Myocyte (in vitro differentiated cells): ENCODE measurements around the gene EIF2B2. TPM values are rescaled to one million over a fixed set of nuclear protein-coding genes. Genes with fewer than 3 reads are reported as not detected.
A peak's percentile ranks its signal among the peaks of the same experiment; 100 is the strongest.
"Not testable (repeated sequence)": the region's sequence is repeated elsewhere in the genome, so short reads cannot be mapped to it uniquely, and the experiment has no call there.

Experiments used
- DNase-seq: peaks from one replicate; pipeline ENCODE4 v3.0.0-alpha.2; 2012; ENCODE audit warnings: low read depth
- total RNA-seq: library from RNA; depleted of rRNA; stranded (reverse); fragments of >200 nt; gene quantifications from 2 replicates; pipeline ENCODE4 v1.2.3, GENCODE V29; 2014

EIF2B2 gene
- total RNA-seq, 1 donor from 2014 or later = 65.1 TPM

DNA sequence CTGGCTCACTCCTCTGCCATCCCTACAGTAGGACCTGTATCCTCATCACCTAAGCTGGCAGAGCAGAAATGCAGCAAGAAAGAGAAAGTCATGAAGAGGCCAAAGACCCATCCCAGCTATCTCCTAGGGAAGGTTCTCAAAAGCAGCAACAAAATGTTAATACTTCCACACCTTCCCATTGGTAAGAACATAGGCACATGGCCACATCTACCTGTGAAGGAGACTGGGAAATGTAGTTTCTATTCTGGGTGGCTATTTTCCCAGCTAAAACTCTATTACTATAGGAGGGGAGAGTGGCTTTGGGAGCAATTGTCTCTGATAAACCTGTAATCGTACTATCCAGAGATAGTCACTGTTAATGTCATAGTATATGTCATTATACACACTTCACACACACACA is 13.7 kb upstream of the EIF2B2 start:
- DNase-seq = no peak

DNA sequence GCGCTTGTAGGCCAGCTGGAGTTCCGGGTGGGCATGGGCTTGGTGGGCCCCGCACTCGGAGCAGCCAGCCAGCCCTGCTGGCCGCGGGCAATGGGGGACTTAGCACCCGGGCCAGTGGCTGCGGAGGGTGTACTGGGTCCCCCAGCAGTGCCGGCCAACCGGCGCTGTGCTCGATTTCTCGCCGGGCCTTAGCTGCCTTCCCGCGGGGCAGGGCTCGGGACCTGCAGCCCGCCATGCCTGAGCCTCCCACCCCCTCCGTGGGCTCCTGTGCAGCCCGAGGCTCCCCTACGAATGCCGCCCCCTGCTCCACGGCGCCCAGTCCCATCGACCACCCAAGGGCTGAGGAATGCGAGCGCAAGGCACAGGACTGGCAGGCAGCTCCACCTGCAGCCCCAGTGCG is 8.5 kb upstream of the EIF2B2 start:
- not testable (repeated sequence) for DNase-seq

DNA sequence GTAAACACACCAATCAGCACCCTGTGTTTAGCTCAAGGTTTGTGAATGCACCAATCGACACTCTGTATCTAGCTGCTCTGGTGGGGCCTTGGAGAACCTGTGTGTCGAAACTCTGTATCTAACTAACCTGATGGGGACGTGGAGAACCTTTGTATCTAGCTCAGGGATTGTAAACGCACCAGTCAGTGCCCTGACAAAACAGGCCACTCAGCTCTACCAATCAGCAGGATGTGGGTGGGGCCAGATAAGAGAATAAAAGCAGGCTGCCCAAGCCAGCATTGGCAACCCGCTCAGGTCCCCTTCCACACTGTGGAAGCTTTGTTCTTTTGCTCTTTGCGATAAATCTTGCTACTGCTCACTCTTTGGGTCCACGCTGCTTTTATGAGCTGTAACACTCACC is 6.9 kb upstream of the EIF2B2 start:
- not testable (repeated sequence) for DNase-seq

- DNase-seq = no peak
These were observed 1.5 kb upstream of the EIF2B2 start for GRCh38 chr14:75001261-75001660.

GRCh38 chr14:75001899-75002298 is 822 bp upstream of the EIF2B2 start:
- no peak for DNase-seq

DNA sequence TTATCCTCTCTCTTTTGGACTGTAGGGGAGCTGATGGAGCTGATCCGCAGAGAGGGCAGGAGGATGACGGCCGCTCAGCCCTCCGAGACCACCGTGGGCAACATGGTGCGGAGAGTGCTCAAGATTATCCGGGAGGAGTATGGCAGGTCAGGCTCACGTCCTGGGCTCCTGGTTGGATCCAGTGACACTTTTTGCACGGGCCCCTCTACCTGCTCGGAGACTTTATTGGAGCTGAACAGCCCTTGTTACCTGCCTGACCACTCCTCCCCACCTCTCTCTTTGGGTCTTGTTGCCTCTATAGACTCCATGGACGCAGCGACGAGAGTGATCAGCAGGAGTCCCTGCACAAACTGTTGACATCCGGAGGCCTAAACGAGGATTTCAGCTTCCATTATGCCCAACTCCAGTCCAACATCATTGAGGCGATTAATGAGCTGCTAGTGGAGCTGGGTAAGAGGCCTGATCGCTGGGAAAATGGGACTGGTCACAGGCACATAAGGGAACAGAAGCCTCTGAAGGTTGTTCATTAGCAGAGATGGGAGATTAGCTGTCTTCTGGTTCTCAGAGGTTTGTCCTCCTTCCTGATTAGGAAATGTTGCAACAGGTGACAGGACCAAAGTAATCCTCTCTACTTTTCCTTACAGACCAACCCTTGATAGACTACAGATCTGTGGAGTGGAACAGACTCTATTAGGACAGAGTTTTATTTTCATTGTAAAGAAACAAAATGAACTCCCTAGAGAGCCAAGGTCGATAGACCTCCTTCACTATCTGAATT is 718 bp downstream of the EIF2B2 start:
- DNase-seq = no peak

GRCh38 chr14:75005357-75005756 is 2.6 kb downstream of the EIF2B2 start:
- DNase-seq = no peak

DNA sequence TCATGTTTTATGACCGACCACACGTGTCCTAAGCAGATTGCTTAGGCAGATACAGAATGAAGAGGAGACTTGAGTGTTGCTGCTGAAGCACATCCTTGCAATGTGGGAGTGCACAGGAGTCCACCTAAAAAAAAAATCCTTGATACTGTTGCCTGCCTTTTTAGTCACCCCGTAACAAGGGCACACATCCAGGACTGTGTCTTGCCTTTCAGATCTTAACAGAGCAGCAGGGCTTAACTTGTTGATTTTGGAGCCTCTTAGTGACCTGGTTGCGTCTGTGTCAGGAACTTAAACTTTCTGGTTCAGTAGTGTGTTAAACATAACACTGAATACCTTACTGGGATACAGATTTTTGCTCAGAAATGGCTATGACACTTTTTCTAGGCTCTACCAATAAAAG is 6.5 kb downstream of the EIF2B2 start:
- no peak for DNase-seq

- DNase-seq = no peak
These were observed 7.9 kb downstream of the EIF2B2 start for GRCh38 chr14:75010472-75011093.

DNA sequence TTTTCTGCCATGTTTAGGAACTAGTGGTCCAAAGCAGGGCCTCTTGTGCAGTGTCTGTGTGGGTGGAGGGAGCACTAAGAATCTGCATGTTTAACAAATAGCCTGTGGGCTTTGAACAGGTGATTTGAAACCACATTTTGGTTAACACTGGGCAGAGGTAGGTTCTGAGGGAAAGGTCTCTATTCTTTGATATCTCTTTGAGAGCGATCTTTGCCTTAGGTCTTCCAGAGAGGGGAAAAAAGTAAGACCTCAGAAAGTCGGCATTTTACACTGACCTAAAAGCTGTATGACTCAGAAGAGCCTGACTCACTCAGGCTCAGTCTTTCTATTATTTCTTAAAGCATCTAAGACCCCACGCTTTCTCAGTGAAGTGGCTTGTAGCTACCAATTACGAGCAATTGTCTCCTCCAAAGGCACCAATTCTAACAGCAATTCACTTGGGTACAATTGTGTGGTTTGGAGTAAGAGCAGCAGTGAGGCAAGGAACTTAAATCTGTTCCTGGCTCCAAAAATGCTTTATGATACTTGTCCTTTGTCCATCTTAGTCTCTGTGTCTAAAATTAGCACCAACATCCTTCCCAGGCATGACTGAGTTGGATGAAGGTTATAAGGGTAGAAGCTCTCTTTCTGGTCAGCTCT is 8.8 kb downstream of the EIF2B2 start:
- DNase-seq = peak; percentile 59

GRCh38 chr14:75013290-75013689 is 10.6 kb downstream of the EIF2B2 start:
- no peak for DNase-seq

DNA sequence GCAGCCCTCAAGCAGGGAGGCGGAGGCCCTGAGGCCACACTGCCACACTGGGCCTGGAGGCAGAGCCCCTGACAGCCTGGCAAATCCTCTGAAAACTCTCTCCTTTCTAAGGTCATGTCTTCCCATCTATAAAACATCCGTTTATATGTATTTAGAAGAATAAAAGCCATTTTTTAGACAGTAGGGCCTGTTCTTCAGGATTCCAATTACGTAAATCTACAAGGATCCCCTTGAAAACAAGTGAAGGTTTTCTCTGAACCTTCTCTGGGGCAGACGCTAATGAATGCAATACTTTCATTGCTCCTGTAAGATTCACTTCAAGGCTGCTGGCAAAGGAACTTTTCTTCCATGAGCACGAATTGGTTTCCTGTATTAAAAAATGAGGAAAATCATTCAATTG is 12.8 kb downstream of the EIF2B2 start:
- no peak for DNase-seq

GRCh38 chr14:75016815-75017214 is 14.1 kb downstream of the EIF2B2 start:
- no peak for DNase-seq

DNA sequence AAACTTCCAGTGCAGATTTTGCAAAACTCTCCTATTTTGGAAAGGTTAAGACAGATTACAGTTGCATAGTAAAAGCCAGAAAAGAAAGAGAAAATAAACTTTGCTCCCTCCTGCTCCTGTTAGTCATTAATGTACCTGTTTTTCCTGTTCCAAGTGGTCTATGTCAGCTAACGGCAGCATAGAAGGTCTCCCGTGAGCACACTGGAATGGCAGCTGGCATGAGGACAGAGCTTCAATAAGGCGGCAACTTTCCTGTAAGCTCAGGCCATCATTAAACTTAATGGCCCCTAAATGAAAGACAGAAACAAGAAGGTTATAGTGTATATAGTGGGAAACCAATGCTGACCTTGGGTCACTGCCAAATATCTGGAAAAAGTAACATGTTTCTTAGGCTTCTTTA is 16.0 kb downstream of the EIF2B2 start:
- DNase-seq = no peak

GRCh38 chr14:75022655-75023054 is 19.9 kb downstream of the EIF2B2 start:
- peak; percentile 23 for DNase-seq

DNA sequence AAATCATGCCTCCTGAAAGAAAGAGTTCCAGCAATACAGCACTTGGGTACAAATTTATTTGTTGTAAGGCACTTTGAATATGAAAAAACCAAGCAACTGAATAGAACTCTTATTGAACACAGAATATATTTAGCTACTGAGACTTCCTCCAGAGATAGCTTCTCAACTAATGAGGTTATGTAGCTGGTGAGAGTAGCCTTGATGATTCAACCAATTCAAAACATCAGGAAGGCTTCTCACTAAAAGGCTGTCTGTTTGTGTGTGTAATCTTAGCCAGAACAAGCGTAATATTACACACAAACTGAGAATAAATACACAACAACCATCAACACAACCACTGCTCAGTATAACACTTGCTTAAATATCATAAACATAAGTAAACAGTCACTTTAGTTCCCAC is 20.4 kb downstream of the EIF2B2 start:
- peak; percentile 28 for DNase-seq

GRCh38 chr14:75025082-75025481 is 22.4 kb downstream of the EIF2B2 start:
- DNase-seq = no peak

GRCh38 chr14:75025876-75026275 is 23.2 kb downstream of the EIF2B2 start:
- peak; percentile 87 for DNase-seq

DNA sequence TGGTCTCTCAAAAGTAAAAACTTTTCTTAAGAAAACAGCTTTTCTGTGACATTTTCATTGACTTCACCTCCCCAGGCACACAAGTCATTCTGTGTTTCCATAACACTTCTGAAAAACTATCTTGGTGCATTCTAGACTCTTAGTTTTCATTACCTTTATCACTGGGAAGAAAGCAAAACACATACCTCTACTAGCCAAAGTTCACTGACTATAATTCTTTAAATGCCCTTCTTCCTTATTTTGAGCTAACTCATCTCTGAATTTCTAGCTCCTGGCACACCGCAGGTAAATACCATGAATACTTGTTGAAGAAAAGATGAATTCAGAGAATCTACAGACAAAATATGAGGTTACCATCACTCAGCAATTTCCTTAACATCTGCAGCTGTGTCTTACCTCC is 27.4 kb downstream of the EIF2B2 start:
- no peak for DNase-seq

GRCh38 chr14:75032939-75033338 is 30.2 kb downstream of the EIF2B2 start:
- no peak for DNase-seq

DNA sequence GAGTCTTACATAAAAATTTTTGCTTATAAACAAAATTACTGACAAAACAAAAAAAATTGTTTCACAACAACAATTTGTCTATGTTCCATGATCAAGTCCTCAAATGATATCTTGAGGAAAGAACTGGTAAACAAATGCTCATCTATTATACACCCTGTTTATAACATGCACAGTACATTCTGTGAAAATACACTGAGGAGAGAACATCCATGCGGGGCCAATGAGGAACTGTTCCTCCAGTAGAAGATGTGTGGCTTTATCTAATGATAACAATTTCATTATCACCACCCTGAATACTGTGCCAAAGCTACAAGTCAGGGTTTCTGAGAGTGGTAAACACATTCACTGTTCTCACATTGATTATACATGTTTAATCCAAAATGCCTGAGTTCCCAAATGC is 37.8 kb downstream of the EIF2B2 start:
- no peak for DNase-seq

- no peak for DNase-seq
These were observed 38.2 kb downstream of the EIF2B2 start for GRCh38 chr14:75040959-75041358.

DNA sequence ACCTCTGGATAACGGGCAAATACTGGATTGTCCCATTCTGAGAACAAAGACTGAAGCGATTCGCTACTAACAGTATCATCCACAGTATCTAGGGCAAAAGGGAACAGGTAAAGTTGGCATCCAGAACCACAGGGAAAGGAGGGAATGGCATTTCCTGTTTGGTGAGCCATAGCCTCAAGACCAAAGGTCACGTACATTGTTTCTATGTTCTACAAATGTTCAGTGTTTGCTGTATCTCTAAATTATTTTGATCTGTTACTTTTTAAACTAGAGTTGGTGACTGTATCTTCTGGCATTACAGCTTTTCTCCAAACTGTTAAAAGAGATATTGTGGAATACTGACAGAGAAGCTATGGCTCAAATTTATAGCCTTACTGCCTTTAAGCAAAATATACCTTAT is 38.9 kb downstream of the EIF2B2 start:
- no peak for DNase-seq
